GM12878 (cell line): Measurements from ENCODE around the gene ALG5. TPM values are rescaled to one million over a fixed set of nuclear protein-coding genes. Genes with fewer than 3 reads are reported as not detected.

ENCODE experiments used
- BRCA1 ChIP-seq: IDR thresholded peaks from 2 replicates; pipeline ENCODE4 v1.6.1; 2011; ENCODE audit warnings: low read depth, low read length, improper control_type of control experiment
- CHD4 ChIP-seq: fragments of 200-600 bp; sonication (generic); IDR thresholded peaks from 2 replicates; pipeline ENCODE4 v1.6.1; 2016; ENCODE audit warnings: mild to moderate bottlenecking
- FOXK2 ChIP-seq: fragments of 450-650 bp; IDR thresholded peaks from 2 replicates; pipeline ENCODE4 v1.6.1; 2017; ENCODE audit warnings: mild to moderate bottlenecking, moderate library complexity
- HDGF ChIP-seq: fragments of 450-650 bp; IDR thresholded peaks from 2 replicates; pipeline ENCODE4 v1.6.1; 2016; ENCODE audit warnings: antibody characterized with exemption
- IRF4 ChIP-seq: IDR thresholded peaks from 2 replicates; pipeline ENCODE4 v1.6.1; 2011; ENCODE audit warnings: low read depth, low read length
- MEF2B ChIP-seq: fragments of 450-650 bp; IDR thresholded peaks from 2 replicates; pipeline ENCODE4 v1.6.1; 2018; ENCODE audit warnings: mild to moderate bottlenecking, moderate library complexity; ENCODE audit not compliant: partially characterized antibody, poor library complexity, severe bottlenecking
- MTA3 ChIP-seq: IDR thresholded peaks from 2 replicates; pipeline ENCODE4 v1.6.1; 2012; ENCODE audit warnings: low read length, inconsistent platforms, borderline replicate concordance
- MXI1 ChIP-seq: fragments of 150-350 bp; IDR thresholded peaks from 2 replicates; pipeline ENCODE4 v1.6.1; 2011; ENCODE audit warnings: low read depth, mild to moderate bottlenecking, inconsistent platforms, low read length, improper control_type of control experiment
- MYB ChIP-seq: fragments of 150-350 bp; IDR thresholded peaks from 2 replicates; pipeline ENCODE4 v1.6.1; 2014; ENCODE audit warnings: mild to moderate bottlenecking, low read depth, low read length, borderline replicate concordance
- NBN ChIP-seq: fragments of 450-650 bp; IDR thresholded peaks from 2 replicates; pipeline ENCODE4 v1.6.1; 2016
- PAX5 ChIP-seq: IDR thresholded peaks from 2 replicates; pipeline ENCODE4 v1.6.1; 2011; ENCODE audit warnings: low read depth, low read length, borderline replicate concordance
- PML ChIP-seq: IDR thresholded peaks from 2 replicates; pipeline ENCODE4 v1.6.1; 2012; ENCODE audit warnings: low read length, inconsistent platforms
- POLR2AphosphoS2 ChIP-seq: IDR thresholded peaks from 2 replicates; pipeline ENCODE4 v1.6.1; 2011; ENCODE audit warnings: low read depth, mild to moderate bottlenecking, low read length, improper control_type of control experiment, moderate library complexity
- POLR2AphosphoS5 ChIP-seq: IDR thresholded peaks from 2 replicates; pipeline ENCODE4 v1.6.1; 2011; ENCODE audit warnings: mild to moderate bottlenecking, low read length, inconsistent platforms
- RB1 ChIP-seq: fragments of 450-650 bp; formaldehyde crosslinking; IDR thresholded peaks from 2 replicates; pipeline ENCODE4 v1.6.1; 2017; ENCODE audit warnings: mild to moderate bottlenecking, borderline replicate concordance
- RBBP5 ChIP-seq: fragments of 200-600 bp; sonication (generic); conservative IDR thresholded peaks from 2 replicates; pipeline ENCODE4 v1.6.1; 2016
- SIN3A ChIP-seq: IDR thresholded peaks from 2 replicates; pipeline ENCODE4 v1.6.1; 2012; ENCODE audit warnings: low read depth, low read length, improper control_type of control experiment
- SMAD1 ChIP-seq: fragments of 450-650 bp; IDR thresholded peaks from 2 replicates; pipeline ENCODE4 v1.6.1; 2018; ENCODE audit warnings: mild to moderate bottlenecking, low read depth; ENCODE audit not compliant: partially characterized antibody
- SMAD5 ChIP-seq: IDR thresholded peaks from 2 replicates; pipeline ENCODE4 v1.6.1; 2016; ENCODE audit warnings: antibody characterized with exemption, low read depth
- SP1 ChIP-seq: IDR thresholded peaks from one replicate; pipeline ENCODE4 v1.6.1; 2011; ENCODE audit warnings: low read depth, low read length
- SPI1 ChIP-seq: IDR thresholded peaks from 2 replicates; pipeline ENCODE4 v1.6.1; 2011; ENCODE audit warnings: low read depth, mild to moderate bottlenecking, low read length, moderate library complexity, borderline replicate concordance; ENCODE audit not compliant: insufficient read depth
- STAT3 ChIP-seq: IDR thresholded peaks from 2 replicates; pipeline ENCODE4 v1.6.1; 2011; ENCODE audit warnings: low read depth, low read length, improper control_type of control experiment
- SUZ12 ChIP-seq: fragments of 200-600 bp; sonication (generic); IDR thresholded peaks from one replicate; pipeline ENCODE4 v1.6.1; 2018; ENCODE audit warnings: antibody characterized with exemption, mild to moderate bottlenecking; ENCODE audit not compliant: unreplicated experiment
- TAF1 ChIP-seq: IDR thresholded peaks from 2 replicates; pipeline ENCODE4 v1.6.1; 2011; ENCODE audit warnings: mild to moderate bottlenecking, low read depth, low read length, borderline replicate concordance
- TARDBP ChIP-seq: IDR thresholded peaks from 2 replicates; pipeline ENCODE4 v1.6.1; 2016; ENCODE audit warnings: borderline replicate concordance
- YBX1 ChIP-seq: fragments of 450-650 bp; IDR thresholded peaks from 2 replicates; pipeline ENCODE4 v1.6.1; 2016; ENCODE audit warnings: antibody characterized with exemption
- ZNF207 ChIP-seq: fragments of 450-650 bp; IDR thresholded peaks from 2 replicates; pipeline ENCODE4 v1.6.1; 2014; ENCODE audit warnings: antibody characterized with exemption, mild to moderate bottlenecking, borderline replicate concordance
- ZSCAN29 ChIP-seq: fragments of 450-650 bp; IDR thresholded peaks from 2 replicates; pipeline ENCODE4 v1.6.1; 2017; ENCODE audit warnings: mild to moderate bottlenecking, moderate library complexity
- polyA plus RNA-seq, 11 experiments: library from polyadenylated mRNA; depleted of rRNA in 4 of 11; unstranded in 6 of 11; stranded (reverse) in 5 of 11; fragments of >200 nt; fragmentation: Nextera tagmentation in 4 of 11; fragmentation: Illumina TruSeq in 1 of 11; extraction: Ambion mirVana in 4 of 11; extraction: Trizol in 1 of 11; gene quantifications; 1 replicate in 1 of 11; 2 replicates in 10 of 11; pipeline versions ENCODE4 v1.2.1 to v1.2.3, GENCODE V29; 2011 to 2016; ENCODE audit warnings: inconsistent platforms in 2 of 11, missing spikeins in 2 of 11, low read depth in 1 of 11
- total RNA-seq, 4 experiments: library from RNA; depleted of rRNA in 3 of 4; stranded (reverse); fragments of >200 nt in 3 of 4; fragmentation: Illumina TruSeq in 1 of 4; extraction: Trizol in 1 of 4; gene quantifications; 2 replicates each; pipeline versions ENCODE4 v1.2.1 to v1.2.3, GENCODE V29; 2013 to 2021
- TF ChIP-seq, protein P1 (sequence below): fragments of 450-650 bp; IDR thresholded peaks from 2 replicates; pipeline ENCODE4 v1.6.1; 2017; ENCODE audit warnings: antibody characterized with exemption, mild to moderate bottlenecking, moderate library complexity
- TF ChIP-seq, protein P2 (sequence below): fragments of 450-650 bp; IDR thresholded peaks from 2 replicates; pipeline ENCODE4 v1.6.1; 2017; ENCODE audit warnings: mild to moderate bottlenecking, low read depth, inconsistent platforms; ENCODE audit not compliant: poor library complexity, severe bottlenecking

ALG5 gene
- total and polyA plus RNA-seq, 10 of the 15 experiments (the other 5 are each of a cell fraction or from before 2014, with no cell fraction given), result 23.9 to 82.2 (median 42.5) TPM

DNA sequence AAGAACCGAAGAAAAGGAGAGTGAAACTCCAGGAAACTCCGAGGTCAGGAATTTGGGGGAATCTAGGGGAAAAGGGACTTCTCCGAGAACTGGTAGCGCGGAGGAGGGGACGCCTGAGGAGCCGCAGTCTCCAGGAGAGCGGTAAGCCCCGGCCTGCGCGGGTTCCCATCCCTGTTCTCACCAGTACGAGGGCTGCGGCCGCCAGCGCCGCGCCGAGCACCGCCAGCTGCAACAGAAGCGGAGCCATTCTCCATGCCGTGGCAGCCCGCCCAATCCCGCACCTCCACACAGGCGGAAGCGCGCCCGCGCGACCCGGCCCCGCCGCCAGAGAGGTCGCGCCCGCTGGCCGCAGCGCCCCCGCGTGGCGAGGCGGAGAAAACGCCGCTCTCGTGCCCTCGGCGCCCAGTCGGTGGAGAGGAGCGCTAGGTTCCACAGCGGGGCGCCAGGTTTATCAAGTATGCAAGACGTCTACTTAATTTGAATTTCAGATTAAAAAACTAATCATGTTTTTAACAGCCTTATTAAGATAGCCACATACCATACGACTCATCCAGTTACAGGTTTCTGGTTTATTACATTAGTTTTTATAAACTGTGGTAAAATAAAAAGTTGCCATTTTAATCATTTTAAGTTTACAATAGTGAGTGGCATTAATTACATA is at the start of gene ALG5 (continued):
- TF ChIP-seq, protein P1, sequence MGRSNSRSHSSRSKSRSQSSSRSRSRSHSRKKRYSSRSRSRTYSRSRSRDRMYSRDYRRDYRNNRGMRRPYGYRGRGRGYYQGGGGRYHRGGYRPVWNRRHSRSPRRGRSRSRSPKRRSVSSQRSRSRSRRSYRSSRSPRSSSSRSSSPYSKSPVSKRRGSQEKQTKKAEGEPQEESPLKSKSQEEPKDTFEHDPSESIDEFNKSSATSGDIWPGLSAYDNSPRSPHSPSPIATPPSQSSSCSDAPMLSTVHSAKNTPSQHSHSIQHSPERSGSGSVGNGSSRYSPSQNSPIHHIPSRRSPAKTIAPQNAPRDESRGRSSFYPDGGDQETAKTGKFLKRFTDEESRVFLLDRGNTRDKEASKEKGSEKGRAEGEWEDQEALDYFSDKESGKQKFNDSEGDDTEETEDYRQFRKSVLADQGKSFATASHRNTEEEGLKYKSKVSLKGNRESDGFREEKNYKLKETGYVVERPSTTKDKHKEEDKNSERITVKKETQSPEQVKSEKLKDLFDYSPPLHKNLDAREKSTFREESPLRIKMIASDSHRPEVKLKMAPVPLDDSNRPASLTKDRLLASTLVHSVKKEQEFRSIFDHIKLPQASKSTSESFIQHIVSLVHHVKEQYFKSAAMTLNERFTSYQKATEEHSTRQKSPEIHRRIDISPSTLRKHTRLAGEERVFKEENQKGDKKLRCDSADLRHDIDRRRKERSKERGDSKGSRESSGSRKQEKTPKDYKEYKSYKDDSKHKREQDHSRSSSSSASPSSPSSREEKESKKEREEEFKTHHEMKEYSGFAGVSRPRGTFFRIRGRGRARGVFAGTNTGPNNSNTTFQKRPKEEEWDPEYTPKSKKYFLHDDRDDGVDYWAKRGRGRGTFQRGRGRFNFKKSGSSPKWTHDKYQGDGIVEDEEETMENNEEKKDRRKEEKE, result peak; percentile 36; the same call in 1 of the 2 replicates
- TF ChIP-seq MEF2B (no peak), SP1 (peak; percentile 61), POLR2AphosphoS5 (peak; percentile 94), YBX1 (no peak), CHD4 (no peak), SIN3A (no peak), TAF1 (peak; percentile 98), NBN (no peak), STAT3 (no peak), FOXK2 (no peak), ZNF207 (peak; percentile 90), SMAD1 (no peak), POLR2AphosphoS2 (peak; percentile 84), MYB (no peak), TARDBP (no peak), IRF4 (peak; percentile 48; the same call in 1 of the 2 replicates), MXI1 (peak; percentile 18; the same call in 1 of the 2 replicates), MTA3 (no peak), RB1 (peak; percentile 98; the same call in 1 of the 2 replicates), HDGF (no peak), SMAD5 (no peak), RBBP5 (no peak), SPI1 (peak; percentile 36; the same call in 1 of the 2 replicates), SUZ12 (no peak), ZSCAN29 (peak; percentile 55; the same call in 1 of the 2 replicates), PAX5 (peak; percentile 58; the same call in 1 of the 2 replicates), PML (peak; percentile 88; the same call in 1 of the 2 replicates), BRCA1 (no peak)
- TF ChIP-seq, protein P2, sequence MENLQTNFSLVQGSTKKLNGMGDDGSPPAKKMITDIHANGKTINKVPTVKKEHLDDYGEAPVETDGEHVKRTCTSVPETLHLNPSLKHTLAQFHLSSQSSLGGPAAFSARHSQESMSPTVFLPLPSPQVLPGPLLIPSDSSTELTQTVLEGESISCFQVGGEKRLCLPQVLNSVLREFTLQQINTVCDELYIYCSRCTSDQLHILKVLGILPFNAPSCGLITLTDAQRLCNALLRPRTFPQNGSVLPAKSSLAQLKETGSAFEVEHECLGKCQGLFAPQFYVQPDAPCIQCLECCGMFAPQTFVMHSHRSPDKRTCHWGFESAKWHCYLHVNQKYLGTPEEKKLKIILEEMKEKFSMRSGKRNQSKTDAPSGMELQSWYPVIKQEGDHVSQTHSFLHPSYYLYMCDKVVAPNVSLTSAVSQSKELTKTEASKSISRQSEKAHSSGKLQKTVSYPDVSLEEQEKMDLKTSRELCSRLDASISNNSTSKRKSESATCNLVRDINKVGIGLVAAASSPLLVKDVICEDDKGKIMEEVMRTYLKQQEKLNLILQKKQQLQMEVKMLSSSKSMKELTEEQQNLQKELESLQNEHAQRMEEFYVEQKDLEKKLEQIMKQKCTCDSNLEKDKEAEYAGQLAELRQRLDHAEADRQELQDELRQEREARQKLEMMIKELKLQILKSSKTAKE, result peak; percentile 44
